ENCODE measurements around the gene NOL4L.

The NOL4L gene

DNA sequence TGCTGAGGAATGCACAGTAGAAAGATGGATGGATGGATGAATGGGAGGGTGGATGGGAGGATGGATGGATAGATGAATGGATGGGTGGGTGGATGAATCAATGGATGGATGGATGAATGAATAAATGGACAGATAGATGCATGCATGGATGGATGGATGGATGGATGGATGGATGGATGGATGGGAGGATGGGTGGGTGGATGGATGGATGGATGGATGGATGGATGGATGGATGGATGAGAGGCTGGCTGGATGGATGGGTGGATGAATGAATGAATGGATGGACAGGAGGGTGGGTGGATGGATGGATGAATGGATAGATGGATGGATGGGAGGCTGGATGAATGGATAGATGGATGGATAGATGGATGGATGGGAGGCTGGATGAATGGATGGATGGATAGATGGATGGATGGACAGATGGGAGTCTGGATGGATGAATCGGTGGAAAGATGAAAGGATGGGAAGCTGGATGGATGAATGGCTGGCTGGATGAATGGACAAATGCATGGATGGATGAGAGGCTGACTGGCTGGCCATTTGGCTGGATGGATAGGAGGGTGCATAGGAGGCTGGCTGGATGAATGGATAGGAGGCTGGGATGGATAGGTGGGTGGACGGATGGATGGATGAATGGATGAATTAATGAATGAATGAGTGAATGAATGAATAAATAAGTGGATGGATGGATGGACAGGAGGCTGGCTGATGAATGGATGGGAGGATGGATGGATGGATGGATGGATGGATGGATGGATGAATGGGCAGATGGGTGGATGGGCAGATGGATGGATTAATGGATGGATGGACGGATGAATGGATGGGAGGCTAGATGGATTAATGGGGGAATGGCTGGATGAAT, 28.3 kb upstream of the NOL4L start:
- ATAC-seq (no peak), DNase-seq (no peak)

DNA sequence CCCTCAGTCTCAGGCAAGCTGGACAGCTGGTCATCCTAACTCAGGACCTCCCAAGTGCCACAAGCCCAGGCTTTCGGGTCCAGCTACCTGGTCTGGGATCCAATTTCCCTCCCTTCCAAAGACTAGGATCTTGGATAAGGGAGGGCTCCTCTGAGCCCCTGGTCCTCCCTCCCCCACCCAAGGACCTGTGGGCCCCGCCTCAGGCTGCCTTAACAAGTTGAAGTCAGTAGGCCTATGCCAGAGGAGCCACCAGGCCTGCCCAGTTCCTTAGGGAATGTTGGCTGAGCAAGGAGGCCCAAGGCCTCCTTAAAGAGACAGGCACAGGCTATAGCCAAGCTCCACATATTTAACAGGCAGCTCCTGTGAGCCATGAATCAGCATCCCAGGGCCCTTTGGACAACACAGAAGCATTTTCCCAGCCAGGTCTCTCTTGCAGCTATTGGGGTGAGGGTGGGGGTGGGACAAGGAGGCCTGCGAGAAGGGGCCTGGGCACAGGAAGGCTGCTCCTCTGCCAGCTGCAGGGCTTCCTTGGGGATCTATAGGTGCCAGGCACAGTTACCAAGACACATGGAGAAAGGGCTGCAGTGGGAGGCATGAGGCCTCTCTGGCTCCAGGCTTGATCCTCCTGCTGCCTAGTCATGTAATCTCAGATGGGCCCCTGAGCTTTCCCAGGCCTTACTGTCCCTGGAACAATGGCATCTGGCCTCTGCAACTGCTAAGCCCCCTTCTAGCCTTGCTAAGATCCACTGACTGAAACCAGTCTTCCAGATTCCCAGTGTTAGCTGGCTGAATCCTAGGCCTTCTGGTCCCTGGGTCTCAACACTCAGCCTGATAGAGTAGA, 27.4 kb upstream of the NOL4L start:
- ATAC-seq (no peak), DNase-seq (no peak)

DNA sequence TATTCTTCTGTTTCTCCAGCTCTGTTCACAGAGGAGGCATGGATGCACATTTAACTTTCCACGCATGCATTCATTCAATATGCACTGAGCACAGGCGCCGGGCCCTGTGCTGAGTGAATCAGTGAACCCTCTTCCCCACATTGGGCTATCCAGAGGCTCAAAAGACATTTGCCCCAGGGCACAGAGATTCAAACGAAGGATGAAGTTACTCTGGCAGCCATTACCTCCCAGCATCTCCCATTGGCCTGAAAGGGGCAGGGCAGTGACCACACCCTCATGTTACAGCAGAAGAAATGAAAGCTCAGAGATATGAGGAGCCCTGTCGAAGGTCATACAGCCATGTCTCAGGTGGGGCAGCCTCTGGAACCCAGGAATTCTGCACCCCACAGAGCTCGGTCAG, 26.7 kb upstream of the NOL4L start:
- no peak for DNase-seq
- no peak for ATAC-seq

DNA sequence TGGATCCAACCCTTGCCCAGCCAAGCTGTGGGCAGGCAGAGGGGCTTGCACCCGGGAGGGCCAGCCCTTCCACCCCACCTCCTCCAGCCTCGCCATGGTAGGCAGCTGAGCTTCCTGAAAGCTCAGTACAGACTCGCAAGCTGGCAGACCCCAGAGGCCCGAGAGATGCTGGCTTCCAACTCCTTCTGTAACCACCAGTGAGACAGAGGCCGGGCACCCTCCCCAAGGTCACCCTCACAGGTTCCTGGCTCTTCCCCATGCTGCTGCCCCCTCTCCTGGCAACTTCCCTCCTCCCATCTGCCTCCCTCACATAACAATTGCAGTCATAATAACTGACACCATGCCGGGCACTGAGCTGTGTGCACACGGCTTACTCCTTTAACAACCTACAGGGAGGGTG, 26.2 kb upstream of the NOL4L start:
- DNase-seq = no peak
- ATAC-seq = no peak

DNA sequence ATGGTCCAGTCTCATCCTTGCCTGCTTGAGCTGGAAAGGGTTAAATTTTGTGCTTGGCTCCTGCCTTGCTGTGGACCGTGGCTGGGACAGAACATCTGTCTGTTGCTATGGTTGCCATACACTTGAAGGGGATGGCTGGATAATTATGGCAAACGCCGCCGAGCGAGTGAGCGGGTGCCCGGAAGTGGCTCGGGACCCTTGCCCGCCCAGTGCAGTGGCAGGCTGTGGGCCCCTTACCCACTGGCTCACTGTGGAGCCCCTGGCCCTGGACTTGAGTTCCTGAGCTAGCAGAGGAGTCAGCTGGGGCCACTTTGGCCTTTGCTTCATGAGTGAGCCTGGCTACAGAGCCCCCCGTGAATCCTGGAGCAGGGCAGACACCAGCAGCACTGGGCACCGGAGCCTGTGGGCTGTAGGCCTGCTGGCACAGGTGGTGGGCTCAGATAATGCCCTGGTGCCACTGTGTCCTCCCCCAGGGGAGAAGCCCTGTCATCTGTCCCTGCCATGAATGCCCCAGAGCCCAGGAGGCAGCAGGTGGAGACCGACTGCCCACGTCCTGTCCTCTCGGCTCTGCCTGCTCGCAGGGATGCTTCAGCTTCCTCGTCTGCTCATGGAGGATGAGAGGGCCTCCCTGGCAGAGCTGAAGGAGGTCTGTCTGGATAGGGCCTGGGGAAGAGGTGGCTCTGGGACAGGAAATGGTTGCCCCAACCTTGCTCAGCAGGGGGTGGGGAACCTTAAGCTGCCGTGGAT, 25.5 kb upstream of the NOL4L start:
- no peak for ATAC-seq
- DNase-seq = no peak

DNA sequence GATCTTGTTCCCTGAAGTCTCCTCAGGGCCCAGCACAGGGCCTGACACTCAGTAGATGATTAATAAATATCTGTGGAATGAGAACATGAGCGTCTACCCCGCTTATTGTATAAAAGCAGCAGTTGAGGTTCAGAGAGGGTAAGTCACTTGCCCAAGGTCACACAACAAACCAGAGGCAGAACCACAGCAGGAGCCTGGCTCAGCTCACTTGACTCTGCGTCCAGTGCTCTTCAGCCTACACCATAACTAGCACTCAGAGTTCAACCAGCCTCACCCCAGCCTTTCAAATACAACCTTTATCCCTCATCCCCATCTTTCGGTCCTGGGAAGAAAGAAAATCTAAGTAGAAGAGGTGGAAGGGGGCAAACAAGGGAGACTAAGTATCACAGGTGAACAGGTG, 24.9 kb upstream of the NOL4L start:
- DNase-seq (no peak), ATAC-seq (no peak)

DNA sequence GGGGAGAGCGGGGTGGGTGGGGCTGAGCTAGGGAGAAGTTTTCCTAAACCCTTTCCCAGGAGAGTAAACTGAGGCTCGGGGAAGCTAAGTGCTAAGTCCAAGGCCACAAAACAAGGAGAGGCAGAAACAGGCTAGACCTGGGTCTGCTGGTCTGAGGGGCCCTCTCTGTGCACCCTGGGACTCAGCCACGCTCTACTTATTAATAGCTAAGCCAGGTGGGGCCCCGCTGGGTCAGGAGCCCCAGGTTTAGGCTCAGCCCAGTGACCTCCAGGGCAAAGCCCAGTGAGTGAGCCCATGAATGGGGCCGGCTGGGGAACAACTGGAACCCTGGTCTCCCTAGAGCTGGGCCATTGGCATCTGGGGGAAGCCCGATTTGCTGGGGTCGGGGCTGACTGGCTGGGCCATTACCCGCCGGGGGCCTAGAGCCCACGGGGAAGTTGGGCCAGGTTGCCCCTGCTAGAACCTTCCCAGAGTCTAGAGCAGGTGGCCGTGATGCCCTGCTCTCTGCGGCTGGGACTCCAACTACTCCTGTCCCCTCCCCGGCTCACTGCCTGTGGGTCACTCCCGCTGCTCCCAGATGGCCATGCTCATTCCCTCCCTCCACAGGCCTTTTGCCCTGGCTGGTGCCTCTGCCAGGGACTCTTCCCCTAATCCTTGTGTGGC, 24.1 kb upstream of the NOL4L start:
- no peak for ATAC-seq
- no peak for DNase-seq

DNA sequence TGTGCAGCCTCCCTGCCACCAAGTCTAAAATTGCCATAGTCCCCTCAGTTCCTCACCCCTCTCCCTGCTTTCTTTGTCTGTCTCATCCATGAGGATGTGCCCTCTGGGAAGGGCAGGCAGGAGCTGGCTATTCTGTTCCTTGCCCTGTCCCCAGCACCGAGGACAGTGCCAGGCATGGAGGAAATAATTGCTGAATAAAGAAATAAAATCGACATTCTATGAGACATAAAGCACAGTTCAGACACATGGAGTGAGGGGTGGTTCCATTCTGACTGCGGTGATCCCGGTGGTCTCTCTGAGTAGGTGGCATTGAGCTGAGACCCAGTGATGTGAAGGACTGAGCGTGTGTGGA, 23.5 kb upstream of the NOL4L start:
- ATAC-seq (no peak), DNase-seq (no peak)

DNA sequence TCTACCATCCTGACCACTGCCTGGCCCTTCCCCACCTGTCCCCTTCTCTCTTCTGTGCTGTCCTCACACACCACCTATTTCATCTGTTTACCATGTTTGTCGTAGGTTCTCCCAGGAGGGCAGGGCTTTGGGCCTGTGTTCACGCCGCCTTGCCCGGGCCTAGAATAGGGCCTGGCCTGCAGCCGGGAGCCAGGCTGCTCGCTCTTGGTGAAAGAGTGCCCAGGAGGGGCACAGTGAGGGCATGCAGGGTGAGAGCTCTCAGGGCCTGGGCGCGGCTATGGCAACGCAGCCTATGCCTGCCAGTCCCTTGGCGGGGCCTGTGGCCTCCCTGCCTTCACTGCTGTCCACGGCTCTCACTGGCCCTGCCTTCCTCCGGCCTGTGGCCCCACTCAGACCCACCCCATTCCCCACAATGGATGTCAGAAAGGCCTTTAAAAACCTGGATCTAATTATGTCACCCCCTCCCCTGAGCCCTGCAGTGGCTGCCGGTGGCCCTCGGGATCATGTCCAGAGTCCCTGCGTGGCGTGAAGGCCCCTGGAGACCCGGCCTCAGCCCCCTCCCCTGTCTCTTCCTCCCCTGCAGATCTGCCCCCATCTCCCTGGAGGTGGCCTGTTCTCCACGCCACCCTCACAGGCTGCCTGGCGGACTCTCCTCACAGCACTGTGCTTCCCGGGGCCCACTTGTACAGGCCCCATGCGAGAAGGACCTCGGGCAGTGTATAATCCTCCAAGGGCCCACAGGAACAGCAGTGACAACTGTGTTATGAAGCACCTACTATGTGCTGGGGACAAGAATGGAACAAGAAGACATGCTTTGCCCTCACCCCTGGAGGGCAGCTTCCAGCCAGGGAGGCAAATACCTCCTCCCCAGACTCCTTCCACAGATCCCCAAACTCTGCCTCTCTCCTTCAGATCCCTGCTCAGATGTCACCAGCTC, 22.9 kb upstream of the NOL4L start:
- ATAC-seq = no peak
- no peak for DNase-seq

DNA sequence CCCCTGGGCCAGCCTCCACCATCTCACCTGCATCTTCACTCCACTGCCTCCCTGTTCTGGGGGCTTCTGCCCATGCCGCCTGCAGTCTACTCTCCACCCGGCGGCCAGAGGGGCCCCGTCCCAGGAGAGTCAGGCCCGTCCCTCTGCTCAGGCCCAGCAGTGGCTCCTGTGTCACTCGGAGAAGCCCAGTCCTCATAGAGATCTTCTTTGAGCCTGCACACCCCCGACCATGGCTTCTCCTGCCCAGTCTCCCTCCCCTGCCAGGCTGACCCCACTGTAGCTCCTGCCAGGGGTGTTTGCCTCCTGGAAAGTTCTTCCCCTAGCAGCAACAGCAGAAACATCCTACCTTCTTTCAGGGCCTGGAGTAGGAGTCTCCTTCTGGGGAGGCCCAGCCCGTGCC, 22.2 kb upstream of the NOL4L start:
- no peak for ATAC-seq

DNA sequence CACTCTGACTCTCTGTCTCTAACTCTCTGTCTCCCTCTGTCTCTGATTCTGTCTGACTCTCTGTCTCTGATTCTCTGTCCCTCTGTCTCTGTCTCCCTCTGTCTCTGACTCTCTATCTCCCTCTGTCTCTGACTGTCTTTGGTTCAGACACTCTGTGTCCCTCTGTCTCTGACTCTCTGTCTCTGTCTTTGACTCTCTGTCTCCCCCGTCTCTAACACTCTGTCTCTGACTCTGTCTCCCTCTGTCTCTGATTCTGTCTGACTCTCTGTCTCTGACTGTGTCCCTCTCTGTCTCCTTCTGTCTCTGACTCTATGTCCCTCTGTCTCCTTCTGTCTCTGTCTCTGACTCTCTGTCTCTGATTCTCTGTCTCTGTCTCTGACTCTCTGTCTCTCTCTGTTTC, 21.7 kb upstream of the NOL4L start:
- DNase-seq = no peak
- no peak for ATAC-seq

More for the DNA sequence above, 22.2 kb upstream of the NOL4L start:
- no peak for DNase-seq

DNA sequence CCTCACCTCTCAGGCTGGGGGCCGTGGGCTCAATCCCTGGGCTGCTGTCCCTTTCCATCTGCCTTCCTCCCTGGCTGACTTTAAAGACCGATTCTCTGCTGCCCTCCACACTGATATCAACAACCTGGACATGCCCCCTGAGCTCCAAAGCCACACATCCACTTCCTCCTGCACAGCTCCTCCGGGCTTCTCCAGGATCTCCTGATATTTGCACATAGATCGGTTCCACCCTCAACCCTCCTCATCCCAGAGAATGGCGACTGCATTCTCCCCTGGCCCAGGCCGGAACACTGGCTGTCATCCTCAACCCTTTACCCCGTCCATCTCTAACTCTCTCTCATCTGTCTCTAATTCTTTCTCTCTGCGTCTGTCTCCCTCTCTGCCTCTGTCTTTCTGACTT, 21.0 kb upstream of the NOL4L start:
- no peak for ATAC-seq
- DNase-seq = no peak

DNA sequence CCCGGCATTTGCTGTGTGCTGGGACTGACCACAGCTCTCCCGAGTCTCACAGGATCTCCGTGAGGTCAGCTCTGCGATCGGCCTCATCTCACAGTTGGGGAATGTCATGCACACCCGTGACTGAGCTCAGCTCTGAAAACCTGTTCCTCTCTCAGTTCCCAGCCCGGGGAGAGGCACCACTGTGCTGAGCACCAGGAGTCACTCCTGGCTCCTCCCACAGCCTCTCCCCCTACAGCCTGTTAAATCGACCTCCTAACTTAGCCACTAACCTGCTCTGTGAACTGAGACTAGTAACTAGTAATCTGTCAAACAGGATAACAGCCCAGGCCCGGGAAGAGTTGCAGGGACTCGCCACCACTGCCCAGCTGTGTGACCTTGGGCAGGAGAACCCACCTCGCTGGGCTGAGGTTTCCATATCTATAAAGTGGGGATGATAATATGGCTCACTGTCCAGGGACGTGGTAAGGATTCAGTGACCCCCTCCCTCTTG, 20.1 kb upstream of the NOL4L start:
- ATAC-seq = no peak
- no peak for DNase-seq

DNA sequence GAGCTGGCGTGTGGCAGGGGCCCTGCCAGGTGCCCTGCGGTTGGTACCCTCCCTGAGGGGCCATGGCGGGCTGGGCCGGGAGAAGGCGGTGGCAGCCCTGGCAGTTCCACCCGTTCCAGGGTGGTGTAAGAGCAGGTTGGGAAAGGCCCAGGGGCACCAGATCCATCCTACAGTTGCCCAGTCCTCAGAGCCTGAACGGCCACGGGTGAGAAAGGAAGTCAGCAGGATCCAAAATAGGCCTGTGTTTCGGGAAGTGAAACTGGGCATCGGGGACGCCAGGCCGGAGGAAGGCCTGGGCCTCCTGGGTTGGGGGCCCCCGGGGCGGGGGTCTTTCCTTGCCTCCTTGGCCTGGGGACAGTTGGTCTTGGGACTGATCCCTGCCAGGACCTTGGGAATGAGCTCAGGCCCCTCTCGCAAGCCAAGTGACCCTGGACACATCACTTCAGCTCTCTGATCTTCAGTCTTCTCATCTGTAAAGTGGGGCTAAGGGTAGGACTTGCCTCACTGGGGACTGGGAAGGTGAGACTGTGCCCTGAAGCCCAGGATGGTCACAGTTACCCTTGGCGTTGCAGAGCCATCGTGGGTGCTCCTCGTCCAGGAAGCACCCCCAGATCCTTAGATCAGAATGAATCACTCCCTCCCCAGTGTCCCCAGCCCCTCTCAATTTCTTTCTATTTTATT, 18.1 kb upstream of the NOL4L start:
- DNase-seq = no peak
- no peak for ATAC-seq

DNA sequence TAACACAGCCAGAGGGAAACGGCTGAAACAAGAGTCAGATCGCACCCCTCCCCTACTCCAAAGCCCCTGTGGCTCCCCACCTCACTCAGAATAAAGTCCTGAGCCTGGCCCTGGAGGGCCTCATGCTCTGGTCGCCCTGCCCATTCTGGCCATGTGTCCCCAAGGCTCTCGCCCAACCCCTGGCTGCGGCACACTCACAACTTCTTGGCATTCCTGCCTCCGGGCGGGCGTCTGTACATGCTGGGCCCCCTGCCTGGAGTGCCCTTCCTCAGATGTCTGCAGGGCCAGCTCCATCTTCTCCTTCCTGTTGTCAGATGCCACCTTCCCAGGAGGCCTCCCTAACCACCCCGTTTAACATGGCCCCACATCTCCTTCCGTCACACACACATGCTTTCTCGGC, 17.1 kb upstream of the NOL4L start:
- no peak for ATAC-seq
- no peak for DNase-seq

DNA sequence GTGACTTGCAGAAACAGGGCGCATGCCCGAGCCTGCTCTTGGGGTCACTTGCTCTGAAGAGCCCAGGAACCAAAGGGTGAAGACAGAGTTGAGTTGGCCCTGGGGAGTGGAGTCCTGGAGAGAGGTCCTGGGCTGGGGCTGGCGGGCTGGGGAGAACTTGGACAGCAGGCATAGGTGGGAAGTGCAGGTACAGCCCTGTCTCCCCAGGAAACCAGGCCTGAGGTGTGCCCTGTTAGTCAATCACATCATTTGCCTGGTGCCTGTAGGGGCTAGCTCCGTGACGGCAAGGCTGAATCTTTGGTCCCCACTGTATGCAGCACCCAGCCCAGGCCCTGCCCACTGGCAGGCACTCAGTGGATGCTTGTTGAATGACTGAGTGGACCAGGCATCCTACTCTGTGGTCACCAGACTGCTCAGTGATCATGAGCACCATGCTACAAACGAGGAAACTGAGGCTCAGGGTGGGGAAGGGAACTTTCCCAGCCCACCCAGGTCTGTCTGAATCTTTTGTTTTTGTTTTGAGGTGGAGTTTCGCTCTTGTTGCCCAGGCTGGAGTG, 15.6 kb upstream of the NOL4L start:
- ATAC-seq (no peak), DNase-seq (no peak)

DNA sequence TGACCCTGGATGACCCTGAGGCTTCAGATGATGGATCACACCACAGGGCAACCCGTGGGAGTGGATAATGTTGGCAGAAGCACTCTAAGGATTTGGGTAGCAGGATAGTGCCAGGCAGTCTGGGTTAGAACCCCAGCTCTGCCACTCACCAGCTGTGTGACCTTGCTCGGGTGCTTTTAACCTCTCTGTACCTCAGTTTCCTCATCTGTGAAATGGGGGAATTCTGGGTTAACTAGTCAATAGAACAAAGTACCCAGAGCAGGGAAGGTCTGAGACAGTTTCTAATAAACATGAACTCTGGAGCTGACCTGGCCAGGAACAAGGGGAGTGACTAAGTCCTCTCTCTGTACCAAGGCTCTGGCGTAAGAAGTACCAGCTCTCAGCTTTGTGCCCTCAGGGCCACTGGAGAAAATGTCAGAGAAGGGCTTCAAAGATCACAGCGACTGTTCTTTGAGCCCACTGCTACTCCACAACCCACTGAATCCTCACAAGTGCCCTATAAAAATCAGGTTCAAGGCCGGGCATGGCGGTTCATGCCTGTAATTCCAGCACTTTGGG, 14.7 kb upstream of the NOL4L start:
- no peak for DNase-seq
- ATAC-seq = no peak

DNA sequence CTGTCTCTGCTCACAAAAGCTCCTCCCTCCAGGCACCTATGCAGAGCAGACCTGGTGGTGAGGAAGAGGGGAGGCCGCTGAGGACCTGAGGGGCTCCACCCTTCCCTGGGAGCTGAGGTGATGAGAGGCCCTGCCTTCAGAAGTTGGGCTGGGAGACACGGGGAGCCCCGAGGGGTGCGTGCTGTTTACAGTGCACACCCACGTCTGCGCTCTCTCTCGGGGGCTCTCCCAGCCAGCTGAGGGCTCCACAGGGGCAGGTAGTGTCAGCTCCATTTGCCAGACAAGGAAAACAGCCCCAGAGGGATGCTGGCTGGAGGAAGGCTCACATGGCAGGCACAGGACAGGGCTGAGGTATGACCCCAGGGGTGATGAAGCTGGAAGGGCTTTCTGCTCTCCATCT, 13.5 kb upstream of the NOL4L start:
- ATAC-seq (no peak), DNase-seq (no peak)

DNA sequence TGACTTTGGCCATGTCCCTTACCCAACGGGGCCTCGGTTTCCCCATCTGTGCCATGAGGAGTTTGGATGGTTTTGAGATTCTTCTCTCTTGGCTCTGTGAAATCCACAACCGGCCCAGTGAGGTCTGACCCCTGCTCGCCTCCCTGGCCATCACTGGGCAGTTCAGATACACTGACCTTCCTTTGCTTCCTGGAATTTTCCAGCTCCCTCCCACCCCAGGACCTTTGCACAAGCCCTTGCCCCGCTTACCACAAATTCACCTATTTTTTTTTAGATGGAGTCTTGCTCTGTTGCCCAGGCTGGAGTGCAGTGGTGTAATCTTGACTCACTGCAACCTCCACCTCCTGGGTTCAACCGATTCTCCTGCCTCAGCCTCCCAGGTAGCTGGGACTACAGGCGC, 12.6 kb upstream of the NOL4L start:
- ATAC-seq (no peak), DNase-seq (no peak)

All from stimulated activated naive CD8-positive, alpha-beta T cell treated with anti-CD3 and anti-CD28 coated beads, Interleukin-15, Interleukin-2, amounts not matched to agents 100 U/mL and 50 U/mL, for 24 hours (primary cell).